GM15510 (cell line): ENCODE results near the gene TSPAN2.

Source experiments
- POLR2A ChIP-seq: IDR thresholded peaks from 3 replicates; pipeline ENCODE4 v1.6.1; 2011; ENCODE audit warnings: borderline replicate concordance; ENCODE audit not compliant: insufficient read length; ENCODE audit errors: extremely low read depth

Gene TSPAN2

DNA sequence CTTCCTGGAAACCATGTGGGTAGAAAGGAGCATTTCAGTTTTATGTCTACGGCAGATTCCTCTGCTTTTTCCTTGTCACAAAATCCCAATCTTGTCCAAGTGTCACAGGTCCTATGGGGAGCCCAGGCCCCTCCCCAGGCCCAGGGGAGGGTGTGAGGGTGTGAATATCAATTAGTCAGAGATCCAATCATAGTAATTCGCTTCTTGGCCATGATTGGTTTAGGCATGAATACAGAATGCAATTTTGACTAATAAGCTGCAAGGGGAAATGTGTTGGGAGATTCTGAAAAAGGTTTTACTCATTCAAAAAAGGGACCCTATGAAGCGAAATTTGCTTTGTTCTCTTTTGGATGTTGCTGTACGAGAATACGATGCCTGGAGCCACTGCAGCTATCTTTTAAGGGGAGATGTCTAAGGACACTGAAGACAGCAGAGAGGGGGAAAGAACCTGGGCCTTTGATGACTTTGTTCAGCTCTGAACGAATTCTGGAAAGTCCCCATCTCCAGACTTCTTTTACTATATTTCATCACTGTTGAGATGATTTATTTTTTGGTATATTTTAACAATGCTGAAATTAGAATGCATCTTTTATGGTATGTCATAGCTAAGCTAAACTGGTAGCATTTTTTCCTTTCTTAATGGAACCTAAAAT lies 18.2 kb downstream of the TSPAN2 start:
- TF ChIP-seq POLR2A = no peak

DNA sequence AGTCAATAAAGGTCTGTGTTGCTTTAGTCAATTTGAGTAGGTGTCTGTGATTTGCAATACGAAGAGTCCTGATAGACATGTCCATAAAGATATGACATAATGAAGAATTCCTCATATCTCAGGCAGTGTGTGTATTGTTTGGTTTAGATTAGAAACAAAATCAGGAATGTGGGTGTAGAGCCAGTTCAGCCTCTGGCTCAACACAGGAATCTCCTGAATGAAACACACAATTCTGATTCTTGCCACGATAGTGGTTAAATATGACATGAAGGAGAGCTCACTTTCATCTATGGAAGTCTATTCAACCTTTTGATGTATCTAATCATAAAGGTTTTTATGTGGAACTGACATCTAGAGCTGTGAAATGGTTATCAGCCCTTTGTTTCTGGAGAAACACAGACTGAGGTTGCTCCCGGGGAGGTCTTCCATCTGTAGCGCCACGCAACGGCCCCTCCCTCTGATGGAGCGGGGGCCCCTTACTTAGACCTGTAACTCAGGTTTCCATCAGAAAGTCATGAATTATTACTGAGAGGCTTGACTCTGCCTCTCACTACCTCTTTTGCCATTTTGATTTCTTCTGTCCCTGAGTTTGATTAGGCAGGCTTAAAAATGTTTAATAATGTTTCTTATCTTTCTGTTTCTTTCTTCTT lies 19.5 kb downstream of the TSPAN2 start:
- TF ChIP-seq POLR2A = no peak

DNA sequence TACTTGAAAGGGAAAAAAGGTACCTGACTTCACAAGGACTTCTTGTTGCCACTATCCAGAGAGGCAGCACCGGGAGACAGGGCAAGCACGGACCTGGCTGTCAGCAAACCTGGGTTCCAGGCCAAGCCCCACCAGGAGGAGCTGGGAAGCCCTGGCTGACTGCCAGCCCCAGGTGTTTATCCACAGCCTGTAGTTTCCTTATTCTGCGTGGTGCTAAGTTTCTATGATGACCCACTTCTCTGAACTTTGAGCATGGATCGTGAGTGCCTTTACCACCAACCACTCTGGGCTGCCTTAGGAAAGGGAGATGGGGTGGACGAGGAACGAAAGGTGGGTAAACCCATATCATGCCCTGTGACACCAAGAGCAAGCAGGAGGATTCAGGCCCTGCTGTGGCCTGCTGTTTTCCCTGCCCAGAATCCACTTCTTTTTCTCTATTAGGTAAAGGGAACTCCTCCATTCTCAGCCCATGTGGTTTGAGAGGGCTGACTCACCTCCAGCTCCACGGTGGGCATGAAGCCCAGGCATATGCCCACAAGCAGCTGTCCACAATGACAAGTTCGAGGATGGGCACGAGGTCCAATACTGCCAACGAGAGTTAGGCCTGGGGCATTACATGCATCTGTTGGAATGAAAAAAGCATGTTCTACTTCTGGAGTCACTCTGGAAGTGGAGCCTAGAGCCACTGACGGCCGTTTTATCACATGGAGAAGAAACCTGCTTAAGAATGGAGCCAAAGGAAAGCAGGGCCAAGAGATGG lies 20.3 kb downstream of the TSPAN2 start:
- no peak for TF ChIP-seq POLR2A

DNA sequence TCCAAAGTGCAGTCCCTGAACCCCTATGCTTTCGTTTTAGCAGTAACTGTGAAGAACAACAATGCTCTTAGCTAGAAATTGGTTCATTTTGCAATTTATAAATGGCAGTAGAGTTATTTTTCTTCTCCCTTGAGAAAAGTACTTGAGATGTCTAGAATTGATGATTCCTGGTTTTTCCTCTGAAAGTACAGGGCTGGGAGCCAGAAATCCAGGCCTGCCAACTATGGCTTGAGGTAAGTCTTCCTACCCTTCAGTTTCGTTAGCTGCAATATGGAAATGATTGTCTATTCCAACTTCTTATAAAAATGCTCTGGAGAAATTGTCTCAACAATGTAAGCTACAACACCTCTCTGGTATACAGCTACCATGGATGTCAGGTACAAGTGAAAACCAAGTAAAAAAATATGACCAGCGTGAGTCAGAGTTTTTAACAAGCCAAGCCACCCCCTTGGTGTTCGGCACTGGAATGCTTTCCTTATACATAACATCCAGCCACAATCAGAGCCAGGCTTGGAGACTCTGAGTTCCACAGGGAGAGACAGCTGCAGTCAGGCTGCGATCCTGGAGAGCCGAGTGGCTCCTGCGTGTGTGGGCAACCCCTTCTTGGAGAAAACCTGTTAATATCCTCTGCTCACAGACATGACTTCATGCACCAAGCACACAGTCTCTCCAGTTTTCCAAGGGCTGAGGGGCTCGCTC lies 22.0 kb downstream of the TSPAN2 start:
- TF ChIP-seq POLR2A = no peak

DNA sequence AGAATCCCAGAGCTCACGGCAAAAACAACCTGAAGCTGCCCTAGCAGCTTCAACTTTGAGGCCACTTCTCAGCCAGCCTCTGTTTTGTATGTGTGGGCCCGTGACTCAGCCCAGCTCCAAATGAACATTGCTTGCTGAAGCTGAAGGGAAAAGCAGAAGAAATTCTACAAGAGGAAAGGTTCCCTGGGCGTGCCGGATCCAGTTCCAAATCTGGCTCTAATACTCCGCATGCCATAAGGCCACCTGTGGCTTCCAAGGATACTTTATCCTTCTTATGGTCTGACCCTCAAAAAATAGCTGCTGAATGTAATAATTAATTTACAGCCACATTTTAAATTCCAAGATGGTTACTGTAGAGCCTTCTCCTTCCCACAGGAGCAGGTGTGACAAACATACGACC lies 24.3 kb downstream of the TSPAN2 start:
- no peak for TF ChIP-seq POLR2A

DNA sequence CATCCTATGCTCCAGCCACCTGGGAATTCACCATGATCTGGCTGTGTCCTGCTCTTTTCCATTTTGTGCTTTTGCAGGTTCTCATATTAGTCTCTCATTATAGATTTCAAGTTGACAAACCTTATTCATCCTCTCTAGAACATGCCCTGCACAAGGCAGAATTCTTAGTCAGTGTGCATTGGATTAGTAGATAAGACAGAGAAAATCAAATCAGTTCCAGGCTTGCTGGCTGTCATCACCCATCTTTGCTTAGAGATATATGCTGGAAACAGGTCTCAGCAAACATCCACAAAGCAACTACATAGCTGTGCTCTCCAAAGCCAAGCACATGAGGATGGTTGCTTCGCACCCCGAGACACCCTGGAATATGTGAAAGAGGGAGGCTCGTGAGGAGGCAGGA lies 24.8 kb downstream of the TSPAN2 start:
- no peak for TF ChIP-seq POLR2A

DNA sequence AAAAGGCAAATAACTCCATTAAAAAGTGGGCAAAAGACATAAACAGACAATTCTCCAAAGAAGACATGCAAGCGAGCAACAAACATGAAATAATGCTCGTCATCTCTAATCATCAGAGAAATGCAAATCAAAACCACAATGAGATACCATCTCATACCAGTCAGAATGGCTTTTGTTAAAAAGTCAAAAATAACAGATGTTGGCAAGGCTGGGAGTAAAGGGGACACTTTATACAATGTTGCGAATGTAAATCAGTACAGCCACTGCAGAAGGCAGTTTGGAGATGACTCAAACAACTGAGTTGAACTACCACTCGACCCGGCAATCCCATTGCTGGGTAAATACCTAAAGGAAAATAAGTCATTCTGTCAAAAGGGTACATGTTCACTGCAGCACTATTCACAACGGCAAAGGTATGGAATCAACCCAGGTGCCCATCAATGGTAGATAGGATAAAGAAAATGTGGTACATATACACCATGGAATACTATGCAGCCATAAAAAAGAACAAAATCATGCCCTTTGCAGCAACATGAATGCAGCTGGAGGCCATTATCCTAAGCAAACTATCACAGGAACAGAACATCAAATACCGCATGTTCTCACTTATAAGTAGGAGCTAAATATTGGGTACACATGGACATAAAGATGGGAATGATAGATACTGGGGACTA lies 25.9 kb downstream of the TSPAN2 start:
- TF ChIP-seq POLR2A = no peak

DNA sequence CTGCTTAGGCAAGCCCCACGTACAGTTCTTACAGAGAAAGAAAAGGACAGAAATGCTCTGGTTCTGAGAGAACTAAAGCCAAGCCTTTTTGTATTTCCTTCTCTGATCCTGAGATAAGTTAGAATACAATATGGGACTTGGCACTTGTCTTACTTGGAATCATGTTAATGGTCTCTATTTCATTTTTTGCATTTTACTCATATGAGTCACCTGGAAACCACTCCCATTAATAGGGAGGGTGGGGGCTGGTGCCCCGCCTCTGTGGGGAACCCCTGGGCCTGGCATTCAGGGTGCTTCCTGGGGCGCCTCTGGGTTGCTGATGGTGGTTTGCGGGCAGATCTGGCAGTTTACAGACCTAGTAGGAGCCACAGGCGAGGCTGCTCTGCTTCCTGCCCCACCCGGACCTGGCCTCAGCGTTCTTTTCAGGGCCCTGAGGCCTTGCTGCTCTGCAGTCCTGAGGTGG lies 26.7 kb downstream of the TSPAN2 start:
- TF ChIP-seq POLR2A = no peak

DNA sequence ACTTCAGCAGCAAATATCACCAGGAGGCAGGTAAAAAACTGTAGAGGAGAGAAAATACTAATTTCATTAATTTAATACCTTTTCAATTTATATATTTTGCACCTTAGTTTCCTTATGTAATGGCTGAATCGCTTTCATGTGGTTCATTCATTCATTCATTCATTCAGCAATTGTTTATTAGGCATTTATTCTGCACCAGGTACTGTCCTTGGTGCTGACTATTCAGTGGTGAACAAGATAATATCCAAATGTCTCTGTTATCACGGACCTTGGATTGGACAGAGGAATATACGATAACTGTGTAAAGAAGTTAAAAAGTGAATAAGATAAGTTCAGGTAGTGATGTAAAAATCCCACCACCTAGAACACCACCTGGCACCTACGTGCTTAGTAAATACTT lies 28.8 kb downstream of the TSPAN2 start:
- TF ChIP-seq POLR2A = no peak

DNA sequence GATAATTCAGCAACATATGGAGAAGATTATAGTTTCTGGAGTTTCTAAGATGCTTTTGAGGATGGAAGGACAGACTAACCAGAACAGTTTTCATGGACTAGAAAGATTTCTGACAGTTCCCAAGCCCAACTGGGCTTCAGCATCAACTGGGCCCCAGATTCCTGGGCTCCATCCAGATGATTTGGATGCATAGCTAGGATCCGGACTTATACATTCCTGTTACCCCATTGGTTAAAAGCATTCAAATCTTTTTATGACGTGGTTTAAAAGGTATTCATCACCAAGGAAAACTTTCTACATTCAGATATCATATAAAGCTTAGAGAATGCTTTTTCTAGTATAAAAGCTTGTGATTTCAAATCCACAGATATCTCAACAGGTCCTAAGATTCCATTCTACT lies 30.0 kb downstream of the TSPAN2 start:
- TF ChIP-seq POLR2A = no peak

DNA sequence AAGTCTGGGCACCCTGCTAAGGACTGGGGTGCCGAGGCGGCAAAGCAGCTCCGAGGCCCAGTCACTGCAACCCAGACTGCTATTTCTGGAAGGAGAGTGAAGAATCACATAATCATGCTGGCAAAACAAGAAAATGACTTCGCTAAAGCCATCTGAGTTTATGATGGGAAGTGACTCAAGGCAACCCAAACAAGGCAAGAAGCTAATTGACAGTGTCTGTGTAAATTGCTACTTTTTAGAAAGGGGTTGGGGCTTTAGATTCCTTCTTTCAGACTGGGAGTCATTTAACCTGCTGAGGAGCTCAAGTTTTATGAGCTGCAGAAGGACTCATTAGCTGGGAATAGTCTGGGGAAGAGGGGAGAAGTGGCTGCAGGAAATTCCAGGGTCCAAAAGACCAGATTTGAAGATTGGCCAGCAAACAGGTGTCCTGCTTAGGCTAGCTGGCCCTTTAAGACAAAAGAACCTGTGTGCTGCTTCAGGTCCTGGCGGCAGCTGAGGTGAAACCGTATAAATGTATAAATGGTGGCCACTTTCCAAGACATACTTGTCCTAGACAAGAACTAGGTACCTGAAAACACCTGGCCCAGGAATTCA lies 31.5 kb downstream of the TSPAN2 start:
- no peak for TF ChIP-seq POLR2A

DNA sequence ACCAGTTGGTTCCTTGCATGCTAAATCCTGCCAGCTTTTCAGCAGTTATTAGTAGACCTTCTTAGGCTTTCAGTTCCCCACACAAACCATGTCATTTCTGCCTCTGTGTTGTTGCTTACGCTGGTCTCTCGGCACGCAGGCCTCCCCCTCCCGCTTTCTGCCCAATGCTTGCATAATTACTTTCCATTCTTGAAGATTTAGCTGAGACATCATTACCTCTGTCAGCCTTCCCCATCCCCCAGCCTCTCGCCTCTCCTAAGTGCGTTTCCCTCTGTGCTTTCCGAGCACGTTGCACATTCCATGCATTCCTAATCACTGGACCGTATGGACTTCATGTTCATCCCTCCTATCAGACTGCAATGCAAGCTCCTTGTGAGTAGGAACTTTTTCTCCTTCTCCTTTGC lies 32.9 kb downstream of the TSPAN2 start:
- TF ChIP-seq POLR2A = no peak

DNA sequence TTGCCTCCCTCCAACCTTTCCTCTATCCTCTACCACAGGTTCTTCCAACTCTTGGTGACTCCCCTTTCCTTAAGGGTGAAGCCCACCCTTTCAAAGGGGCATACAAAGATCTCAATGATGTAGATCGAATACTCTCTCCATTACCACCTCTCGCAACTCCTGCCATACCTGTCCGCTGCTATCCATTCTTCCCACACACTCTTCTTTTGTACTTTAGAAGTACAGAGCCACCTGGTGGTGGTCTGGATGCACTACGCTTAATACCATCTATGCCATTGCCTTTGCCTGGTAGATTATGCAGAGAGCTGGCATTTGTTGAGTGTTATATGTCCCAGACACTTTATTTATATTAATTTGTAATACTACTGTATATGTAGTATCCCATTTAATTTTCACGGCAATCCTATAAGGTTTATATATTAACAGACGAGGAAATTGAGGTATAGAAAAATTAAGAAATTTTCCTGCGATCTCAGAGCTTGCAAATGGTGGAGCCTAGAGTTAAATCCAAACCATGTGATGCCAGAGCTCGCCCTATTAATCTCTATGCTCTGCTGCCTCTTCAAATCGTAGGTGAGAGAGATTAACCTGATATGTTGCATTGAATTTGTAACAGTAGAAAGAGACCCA lies 36.7 kb downstream of the TSPAN2 start:
- TF ChIP-seq POLR2A = no peak

DNA sequence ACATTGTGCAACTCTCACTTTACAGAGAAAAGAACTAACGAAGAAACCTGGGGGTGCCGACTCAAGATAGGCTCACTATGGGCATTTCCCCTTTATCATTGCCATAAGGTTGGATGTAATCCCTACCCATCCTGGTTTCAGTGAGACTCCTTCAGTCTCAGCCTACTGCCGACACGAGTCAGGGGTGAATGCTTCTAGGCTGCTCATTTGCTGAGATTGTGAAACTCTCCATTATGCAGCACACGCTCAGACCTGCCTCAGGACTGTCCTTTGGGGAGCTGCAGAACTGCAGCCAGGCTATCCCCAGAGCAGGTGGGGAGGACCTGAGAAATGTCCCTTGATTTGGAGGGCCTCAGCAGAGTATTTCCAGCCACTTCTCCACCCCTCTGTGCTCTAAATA lies 37.5 kb downstream of the TSPAN2 start:
- TF ChIP-seq POLR2A = no peak

DNA sequence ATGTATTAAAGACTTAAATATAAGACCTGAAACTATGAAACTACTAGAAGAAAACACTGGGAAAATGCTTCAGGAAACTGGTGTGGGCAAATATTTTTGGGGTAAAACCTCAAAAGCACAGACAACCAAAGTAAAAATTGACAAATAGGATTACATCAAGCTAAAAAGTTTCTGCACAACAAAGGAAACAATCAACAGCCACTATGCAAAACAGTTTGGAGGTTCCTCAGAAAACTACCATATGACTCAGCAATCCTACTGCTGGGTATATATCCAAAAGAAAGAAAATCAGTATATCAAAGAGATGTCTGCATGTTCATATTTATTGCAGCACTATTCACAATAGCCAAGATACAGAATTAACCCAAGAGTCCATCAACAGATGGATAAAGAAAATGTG lies 42.6 kb downstream of the TSPAN2 start:
- TF ChIP-seq POLR2A = no peak

DNA sequence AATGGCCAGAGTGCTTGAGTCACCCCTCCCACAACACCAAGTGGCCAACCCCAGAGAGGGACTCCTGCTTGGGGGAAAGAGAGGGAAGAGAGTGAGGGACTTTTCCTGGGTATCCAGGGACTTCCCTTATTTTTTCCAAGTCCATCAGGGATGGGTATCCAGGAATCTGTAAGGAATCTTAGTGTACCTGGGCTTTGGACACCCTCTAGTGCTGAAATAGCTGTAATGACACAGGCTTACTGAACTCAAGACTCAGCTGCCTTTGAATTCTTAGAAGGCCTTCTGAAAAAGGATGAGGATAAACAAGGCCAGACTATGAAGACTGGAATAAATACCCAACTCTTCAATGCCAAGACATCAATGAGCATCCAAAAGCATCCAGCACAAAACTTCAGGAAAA lies 47.6 kb downstream of the TSPAN2 start:
- TF ChIP-seq POLR2A = no peak
